Effector CD4-positive, alpha-beta T cell (primary cell): ENCODE results near the gene ZNF677.
"Not testable (repeated sequence)": the region's sequence is repeated elsewhere in the genome, so short reads cannot be mapped to it uniquely, and the experiment has no call there.

Experiments
- DNase-seq: peaks from one replicate; pipeline ENCODE4 v3.0.0-alpha.2; 2020
- total RNA-seq: gene quantifications from one replicate; lab custom pipeline; 2026; lab: John Stamatoyannopoulos, UW

ZNF677 gene
- 2.1 reads per million, percentile 4 among the genes with 10 or more reads in this experiment for total RNA-seq

DNA sequence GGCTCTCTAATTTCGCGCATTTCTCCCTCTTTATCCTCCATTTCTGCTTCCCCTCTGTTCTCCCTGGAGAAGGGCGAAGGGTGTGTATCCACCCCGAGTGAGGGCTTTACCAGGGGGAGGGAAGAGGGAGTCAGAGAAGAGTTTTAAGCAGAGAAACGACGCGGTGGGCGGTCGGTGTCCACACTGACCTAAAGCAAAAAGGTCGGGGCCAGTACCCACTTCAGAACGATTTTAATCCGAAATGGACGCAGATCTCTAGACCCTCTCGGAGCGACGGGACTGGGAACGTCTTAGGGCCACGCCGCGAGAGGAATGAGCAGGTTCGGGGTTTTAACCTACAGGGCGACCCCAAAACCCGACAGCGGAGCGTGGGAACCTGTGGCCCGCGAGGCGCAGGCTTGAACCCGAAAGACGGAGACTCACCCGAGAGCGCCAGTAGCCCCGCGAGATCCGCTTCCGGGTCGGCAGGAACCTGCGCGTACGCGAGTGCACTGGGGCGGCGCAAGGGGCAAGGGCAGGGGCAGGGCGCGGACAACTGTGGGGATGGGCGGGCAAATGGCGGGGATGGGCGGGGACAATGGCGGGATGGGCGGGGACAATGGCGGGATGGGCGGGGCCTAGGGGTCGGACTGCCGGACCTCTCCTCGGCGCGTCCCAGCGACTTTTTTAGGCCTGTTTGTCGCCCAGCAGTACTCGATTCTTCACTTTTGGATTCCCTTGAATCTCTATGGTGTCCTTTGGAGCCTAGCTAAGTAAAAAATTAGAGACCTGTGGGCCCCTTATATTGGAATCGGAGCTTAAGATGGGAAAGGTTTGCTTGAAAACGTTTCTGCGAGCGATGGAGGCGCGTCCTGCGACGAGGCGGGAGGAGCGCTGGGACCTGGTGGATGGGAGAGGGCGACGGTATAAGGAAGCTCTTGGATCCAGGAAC is at the start of gene ZNF677:
ZNF677 (minus strand) TSS at position 463 of the 931 bp plus-strand sequence. CDS start 3,323 bp downstream, outside the sequence.
- DNase-seq: peak; percentile 60

DNA sequence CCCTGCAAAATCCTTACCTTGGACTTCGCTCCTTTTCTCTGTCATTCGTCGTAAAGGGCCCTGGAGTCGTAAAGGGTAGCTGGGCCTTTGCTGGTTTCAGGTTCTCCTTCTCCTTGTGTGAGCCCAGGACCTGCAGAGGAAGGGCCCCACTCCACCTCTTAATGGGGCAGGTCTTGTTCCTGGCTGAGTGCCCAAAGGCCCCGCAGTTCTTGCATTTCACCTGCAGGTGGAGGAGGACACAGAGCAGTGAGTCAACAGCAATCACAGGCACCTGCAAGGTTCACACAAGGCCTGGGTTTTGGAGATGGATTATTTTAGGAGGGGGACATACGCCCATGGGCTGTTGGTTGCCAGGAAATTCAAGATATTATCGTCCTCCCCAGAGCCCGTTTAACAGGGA is 46.7 kb upstream of the ZNF677 start:
- not testable (repeated sequence) for DNase-seq

DNA sequence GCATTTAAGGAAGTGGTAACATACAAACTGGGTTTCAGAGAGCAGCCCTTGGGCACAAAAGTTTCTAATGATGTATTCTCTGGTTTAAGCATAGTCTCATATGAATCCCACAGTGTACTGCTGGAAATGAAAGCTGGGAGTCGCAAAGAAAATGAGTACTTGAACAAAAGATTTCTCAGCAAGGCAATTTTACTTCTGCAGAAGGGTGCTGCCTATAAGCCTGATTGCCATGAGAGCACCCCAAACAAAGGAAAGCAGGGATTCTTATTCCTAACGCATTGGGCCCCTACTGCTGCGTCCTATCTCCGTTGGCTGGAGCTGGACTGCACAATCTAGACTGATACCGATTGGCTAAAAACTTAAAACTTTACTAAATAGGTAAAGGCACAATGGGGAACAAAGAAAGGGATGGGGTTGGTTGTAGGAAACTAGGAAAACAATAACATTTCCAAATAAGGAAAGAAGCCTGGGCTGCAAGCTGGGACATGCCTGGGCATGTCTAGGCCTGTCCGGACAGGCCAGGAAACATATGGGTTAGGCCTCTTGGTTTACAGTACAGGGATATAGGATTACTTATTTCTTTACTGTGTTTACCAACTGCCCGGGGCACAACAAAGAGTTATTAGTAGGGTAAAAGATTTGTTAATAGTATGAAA is 40.2 kb upstream of the ZNF677 start:
- no peak for DNase-seq

DNA sequence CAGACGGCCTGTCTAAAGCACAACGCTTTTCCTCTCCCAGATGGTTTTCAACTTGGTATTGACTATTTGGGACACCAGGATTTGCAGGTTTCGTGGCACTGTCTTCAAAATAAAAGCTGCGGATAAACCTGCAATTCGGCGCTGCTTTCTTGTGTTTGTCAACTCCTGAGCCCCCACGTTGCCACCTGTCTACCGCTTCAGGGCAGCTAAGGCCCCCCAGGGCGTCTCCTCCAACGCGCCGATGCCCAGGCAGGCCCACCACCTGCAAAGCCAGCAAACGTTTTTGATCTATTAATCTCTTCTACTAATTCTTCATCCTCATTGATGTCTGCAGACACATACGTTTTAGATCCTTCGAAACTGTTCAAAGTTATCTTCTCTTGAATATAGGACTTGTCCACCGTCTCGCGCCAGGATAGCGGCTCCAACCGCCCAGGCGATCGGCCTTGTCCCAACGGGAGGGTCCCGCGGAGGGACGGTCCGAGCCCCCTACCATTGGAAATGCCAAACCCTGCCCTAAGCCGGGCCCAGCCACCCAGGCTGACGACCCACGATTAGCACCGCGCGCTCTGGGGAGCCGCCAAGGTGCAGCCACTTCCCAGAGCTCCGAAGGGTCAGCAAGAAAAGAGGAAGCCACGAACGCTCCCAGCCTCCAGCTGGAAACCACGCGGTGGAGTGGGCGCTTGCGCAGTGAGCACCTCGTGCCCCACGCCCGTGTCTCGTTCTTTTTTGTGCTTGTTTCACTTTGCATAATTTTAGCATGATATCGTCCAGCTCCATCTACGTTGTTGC is 36.3 kb upstream of the ZNF677 start:
- DNase-seq: no peak

DNA sequence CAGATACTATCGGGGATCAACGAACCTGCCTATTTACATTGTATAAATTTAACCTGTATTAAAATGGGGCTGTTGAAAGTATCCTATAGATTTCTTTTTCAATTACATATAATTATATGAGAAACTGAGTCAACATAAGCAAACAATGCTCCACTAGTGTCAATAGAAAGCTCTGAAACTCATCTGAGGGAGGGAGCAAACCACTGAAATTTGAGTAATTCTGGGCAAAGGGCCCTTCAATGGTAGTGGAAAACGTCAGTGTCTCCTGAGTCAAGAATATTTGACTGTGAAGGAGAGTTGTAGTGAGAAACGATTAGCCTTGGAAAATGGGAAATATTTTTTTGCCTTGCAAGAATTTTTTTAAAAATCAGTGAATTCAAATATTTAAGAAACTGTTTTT is 30.4 kb upstream of the ZNF677 start:
- no peak for DNase-seq

DNA sequence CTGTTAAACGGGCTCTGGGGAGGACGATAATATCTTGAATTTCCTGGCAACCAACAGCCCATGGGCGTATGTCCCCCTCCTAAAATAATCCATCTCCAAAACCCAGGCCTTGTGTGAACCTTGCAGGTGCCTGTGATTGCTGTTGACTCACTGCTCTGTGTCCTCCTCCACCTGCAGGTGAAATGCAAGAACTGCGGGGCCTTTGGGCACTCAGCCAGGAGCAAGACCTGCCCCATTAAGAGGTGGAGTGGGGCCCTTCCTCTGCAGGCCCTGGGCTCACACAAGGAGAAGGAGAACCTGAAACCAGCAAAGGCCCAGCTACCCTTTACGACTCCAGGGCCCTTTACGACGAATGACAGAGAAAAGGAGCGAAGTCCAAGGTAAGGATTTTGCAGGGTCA is 27.3 kb upstream of the ZNF677 start:
- DNase-seq: not testable (repeated sequence)

DNA sequence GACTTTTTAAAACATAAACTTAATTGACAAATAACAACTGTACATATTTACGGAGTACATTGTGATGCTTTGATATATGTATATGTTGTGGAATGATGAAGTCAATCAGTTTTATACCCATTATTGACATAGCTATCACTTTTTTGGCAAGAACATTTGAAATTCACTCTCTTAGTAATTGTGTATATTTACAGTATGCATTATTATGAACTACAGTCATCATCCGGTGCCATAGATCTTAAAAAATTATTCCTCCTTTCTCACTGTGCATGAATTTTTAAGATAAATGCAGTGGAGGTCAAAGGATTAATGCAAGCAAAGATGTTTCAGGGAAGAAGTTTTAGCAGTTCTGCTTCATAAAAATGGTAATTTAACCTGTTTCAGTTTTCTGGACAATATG is 20.8 kb upstream of the ZNF677 start:
- no peak for DNase-seq

DNA sequence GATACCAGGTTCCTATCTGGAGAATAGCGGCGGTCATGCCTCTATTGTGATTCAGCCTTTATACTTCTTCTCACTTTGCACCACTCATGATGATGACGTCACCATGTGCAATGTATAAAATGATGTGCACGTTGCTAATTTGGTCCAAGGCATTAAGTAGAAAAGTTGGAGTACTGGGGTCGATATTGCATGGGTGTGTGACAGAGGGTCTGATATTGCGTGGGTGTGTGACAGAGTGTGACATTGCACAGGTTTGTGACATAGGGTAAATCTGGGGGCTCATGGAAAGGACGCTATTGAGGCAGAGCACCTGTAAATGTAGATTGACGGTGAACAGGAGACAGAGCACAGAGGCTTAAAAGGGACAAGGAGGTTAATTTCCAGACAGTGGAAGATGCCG is 17.4 kb upstream of the ZNF677 start:
- DNase-seq: no peak

DNA sequence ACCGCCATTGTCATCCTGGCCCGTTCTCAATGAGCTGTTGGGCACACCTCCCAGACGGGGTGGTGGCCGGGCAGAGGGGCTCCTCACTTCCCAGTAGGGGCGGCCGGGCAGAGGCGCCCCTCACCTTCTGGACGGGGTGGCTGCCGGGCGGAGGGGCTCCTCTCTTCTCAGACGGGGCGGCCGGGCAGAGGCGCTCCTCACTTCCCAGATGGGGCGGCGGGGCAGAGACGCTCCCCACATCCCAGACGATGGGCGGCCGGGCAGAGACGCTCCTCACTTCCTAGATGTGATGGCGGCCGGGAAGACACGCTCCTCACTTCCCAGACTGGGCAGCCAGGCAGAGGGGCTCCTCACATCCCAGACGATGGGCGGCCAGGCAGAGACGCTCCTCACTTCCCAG is 15.2 kb upstream of the ZNF677 start:
- DNase-seq: not testable (repeated sequence)

DNA sequence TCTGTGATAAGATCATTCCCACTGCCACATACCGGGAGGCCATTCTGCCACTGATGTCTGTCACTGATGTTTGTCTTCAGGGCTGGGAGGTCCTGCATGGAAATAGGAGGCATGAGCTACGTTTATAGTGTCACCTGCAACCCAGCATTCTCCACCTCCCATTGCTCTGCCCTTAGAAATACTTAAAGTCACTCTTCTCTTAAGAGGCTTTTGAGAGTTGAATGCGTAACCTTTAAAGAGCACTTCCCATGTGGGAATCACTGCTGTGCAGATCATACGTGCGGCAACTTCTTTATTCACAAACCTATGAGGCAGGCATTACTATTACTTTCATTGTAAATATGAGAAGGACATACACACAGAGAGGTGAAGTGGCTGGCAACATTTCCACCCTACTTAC is 12.9 kb upstream of the ZNF677 start, which contains the start of gene VN1R4:
VN1R4 (minus strand) TSS at position 101 of the 400 bp plus-strand sequence; CDS start at position 43, 58 bp downstream.
- not testable (repeated sequence) for DNase-seq

DNA sequence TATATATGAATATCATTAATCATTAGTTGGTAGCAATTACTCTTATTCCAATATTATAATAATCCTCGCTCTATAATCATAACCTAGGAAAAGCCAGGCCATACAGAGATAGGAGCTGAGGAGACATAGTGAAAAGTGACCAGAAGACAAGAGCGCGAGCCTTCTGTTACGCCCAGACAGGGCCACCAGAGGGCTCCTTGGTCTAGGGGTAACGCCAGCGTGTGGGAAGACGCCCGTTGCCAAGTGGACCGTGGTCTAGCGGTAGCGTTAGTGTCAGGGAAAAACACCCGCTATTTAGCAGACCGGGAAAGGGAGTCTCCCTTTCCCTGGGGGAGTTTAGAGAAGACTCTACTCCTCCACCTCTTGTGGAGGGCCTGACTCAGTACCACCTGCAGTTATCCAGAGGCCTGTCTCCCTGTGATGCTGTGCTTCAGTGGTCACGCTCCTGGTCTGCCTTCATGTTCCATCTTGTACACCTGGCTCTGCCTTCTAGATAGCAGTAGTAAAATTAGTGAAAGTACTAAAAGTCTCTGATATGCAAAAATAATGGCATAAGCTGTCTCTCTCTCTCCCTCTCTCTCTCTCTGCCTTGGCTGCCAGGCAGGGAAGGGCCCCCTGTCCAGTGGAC is 3.2 kb upstream of the ZNF677 start, which contains the start of gene VN1R2:
VN1R2 (plus strand) TSS at position 578 of the 628 bp plus-strand sequence. CDS start 84 bp downstream, outside the sequence.
- not testable (repeated sequence) for DNase-seq

DNA sequence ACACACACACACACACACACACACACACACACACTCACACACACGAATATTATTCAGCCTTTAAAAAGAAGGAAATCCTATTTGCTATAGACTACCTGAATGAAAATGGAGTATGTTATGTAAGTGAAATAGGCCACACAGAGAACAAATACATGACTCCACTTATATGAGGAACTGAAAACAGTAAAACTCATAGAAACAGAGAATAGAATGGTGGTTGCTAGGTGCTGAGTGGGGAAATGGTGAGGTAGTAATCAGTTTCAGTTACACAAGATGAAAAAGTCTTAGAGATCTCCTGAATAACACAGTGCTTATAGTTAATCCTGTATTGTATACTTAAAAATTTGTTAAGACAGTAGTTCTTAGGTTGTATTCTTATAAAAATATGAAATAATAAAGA is 8.2 kb downstream of the ZNF677 start:
- no peak for DNase-seq

DNA sequence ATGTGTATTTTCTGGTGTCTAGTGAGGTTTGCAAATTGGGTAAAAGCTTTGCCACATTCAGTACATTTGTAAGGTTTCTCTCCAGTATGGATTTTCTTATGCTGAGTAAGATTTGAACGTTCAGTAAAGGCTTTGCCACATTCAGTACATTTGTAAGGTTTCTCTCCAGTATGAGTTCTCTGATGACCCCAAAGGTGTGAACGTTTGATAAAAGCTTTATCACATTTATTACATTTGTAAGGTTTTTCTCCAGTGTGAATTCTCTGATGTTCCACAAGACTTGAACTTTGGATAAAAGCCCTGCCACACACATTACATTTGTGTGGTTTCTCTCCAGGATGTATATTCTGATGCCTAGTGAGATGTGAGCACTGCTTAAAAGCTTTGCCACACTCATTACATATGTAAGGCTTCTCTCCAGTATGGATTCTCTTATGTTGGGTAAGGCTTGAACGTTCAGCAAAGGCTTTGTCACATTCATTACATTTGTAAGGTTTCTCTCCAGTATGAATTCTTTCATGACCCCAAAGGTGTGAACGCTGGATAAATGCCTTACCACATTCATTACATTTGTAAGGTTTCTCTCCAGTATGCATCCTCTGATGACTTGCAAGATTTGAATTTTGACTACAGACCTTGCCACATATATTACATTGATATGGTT is 17.4 kb downstream of the ZNF677 start:
- DNase-seq: no peak

DNA sequence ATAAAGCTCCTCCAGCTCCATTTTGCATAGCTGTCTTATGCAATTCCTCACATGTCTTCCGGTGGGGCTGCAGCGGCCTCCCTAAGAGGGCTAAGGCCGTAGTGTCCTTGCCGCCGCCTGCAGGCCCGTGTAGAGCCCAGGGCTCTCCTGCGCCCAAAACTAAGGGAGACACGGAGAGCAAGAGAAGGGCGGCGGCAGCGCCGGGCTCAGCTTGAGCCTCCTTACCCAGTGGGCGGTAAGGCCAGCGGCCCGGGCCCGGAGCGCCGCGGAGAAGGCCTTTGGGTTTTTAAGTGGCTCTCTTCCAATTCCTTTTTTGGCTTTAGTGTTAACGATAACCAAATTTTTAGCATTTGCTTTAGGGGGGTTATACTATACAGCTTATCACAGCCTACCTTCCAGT is 30.1 kb downstream of the ZNF677 start:
- DNase-seq: no peak

DNA sequence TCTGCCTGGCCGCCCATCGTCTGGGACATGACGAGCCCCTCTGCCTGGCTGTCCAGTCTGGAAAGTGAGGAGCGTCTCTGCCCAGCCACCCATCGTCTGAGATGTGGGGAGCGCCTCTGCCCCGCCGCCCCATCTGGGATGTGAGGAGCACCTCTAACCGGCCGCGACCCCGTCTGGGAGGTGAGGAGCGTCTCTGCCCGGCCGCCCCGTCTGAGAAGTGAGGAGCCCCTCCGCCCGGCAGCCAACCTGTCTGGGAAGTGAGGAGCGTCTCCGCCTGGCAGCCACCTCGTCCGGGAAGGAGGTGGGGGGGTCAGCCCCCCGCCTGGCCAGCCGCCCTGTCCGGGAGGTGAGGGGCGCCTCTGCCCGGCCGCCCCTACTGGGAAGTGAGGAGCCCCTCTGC is 32.0 kb downstream of the ZNF677 start:
- not testable (repeated sequence) for DNase-seq

DNA sequence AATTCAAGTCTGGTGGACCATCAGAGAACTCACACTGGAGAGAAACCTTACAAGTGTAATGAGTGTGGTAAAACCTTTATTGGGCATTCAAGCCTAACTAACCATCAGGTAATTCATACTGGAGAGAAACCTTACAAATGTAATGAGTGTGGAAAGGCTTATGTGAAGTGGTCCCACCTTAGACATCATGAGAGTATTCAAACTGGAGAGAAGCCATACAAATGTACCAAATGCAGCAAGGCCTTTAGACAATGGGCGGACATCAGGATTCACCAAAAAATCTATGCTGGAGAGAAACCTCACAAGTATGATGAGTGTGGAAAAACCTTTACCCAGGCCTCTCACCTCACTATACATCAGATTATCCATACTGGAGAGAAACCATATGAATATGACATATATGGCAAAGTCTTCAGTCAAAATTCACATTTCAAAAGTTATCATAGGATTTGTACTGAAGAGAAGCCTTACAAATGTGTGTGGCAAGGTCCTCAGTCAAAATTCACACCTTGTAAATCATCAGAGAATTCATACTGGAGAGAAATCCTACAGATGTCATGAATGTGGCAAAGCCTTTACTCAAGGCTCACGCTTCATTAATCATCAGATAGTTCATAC is 41.9 kb downstream of the ZNF677 start:
- DNase-seq: no peak

DNA sequence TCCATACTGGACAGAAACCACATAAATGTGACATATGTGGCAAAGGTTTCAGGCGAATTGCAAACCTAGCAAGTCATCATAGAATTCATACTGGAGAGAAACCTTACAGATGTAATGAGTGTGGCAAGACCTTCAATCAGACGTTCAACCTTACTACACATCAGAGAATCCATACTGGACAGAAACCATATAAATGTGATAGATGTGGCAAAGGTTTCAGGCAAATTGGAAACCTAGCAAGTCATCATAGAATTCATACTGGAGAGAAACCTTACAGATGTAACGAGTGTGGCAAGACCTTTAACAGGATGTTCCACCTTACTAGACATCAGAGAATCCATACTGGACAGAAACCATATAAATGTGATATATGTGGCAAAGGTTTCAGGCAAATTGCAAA is 43.1 kb downstream of the ZNF677 start:
- DNase-seq: not testable (repeated sequence)

DNA sequence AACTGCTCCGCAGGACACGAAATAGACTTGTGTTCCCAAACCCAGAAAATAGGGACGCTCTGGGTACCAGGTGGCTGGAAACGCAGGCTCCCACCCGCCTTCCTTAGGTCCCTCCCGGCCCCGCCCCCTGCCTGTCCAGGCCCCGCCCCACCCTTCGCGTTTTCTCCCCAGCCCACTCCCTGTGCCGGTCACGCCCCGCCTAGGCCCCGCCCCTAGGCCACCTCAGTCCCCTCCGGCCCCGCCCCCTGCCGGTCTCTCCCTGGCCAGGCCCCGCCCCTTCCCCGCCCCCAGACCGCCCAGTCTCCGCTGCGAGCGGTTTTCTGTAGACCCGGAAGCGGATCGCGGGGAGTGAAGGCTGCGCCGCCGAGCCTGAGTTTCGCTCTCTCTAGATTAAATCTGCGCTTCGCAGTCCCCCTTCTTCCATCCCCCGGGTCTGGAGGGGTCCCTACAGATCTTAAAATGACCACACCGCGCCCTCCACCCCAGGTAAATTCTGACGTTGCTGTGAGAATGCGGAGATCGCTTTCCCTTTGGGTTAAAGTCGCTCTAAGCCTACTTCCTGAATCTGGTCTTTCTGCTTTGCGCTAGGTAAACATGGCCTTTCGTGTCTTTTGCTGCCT is 57.8 kb downstream of the ZNF677 start:
- DNase-seq: peak; percentile 84

DNA sequence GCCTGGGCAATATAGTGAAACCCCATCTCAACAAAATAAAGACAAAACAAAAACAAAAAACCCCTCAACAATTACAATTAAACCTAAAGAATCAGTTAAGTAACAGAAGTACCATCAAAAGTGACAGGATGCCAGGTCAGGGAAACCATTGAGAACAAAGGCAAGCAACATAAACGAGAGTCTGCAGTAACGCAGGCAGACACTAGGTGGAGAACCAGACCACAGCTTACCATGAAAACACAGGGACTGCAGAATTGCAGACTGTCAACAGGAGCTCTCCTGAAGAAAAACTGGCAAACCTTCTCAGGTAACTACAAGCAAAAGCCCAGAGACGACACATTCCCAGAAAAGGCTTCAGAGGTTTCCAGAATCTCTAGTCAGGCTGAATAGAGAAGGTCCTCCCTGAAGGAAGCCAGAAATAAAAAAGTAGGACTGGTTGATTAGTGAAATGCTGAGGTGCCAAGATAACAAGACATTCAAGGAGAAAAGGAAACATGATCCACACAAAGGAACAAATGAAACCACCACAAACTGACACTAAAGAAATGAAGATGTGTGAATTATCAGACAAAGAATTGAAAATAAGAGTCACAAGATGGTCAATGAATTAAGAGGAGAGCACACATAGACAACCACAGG is 59.3 kb downstream of the ZNF677 start:
- peak; percentile 61 for DNase-seq

DNA sequence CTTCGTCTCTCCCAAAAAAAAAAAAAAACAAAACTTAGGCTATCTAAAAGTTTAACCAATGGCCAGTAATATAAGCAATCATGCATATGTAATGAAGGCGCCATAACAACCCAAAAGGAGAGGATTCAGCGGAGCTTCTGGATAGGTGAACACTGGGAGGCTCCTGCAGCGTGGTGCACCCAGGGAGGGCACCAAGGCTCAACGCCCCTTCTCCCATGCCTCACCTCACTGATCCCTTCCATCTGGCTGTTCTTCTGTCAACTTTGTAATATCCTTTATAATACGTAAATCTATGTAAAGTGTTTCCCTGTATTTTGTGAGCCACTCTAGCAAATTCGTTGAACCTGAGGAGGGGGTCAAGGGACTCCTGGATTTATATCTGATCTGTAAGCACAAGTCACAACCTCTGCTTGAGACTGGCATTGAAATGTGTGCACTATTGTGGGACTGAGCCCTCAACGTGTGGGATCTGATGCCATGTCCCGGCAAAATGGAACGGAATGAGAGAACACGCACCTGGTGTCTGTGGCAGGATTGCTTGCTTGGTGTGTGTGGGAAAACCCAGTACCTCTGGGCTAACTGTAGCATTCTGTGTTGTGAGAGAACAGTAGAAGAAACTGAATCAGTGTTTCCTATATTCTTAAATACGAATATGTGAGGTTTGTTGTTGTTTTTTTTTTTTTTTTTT is 61.0 kb downstream of the ZNF677 start:
- DNase-seq: no peak
